ENCODE results near the gene ZNF543. TPM values are rescaled to one million over a fixed set of nuclear protein-coding genes. Genes with fewer than 3 reads are reported as not detected.
A peak's percentile ranks its signal among the peaks of the same experiment; 100 is the strongest.

Gene ZNF543
- total RNA-seq, 4 donors from 2014 or later, result 1.4 to 9.7 (median 4.3) TPM

GRCh38 chr19:57308514-57308913 lies 11.8 kb upstream of the ZNF543 start:
- Histone ChIP-seq H3K27me3 (no peaks in the 10 kb centered on the region), H3K27ac (no peak overlapping the region), H3K36me3 (peaks cover 0 to 4% (median 0%) of the 10 kb centered on the region in 4 donors), H3K4me1 (no peaks in the 10 kb centered on the region), H3K4me3 (no peak overlapping the region), H3K9me3 (no peaks in the 10 kb centered on the region)
- TF ChIP-seq EP300 (IDR thresholded peaks at IDR 0.05; ENCODE audit: low read depth), result no peak
- intact Hi-C loops (cut with DNase I; ENCODE audit: low total_unique reads), result no loop called here
- in situ Hi-C loops (cut with MboI; ENCODE audit: low pct_ligation_motif_present in 1 of 4, low pct_unique_long_range_greater_than_20kb in 1 of 4, low sequenced_read_pairs in 3 of 4), result no loop called here
- no peak for DNase-seq

DNA sequence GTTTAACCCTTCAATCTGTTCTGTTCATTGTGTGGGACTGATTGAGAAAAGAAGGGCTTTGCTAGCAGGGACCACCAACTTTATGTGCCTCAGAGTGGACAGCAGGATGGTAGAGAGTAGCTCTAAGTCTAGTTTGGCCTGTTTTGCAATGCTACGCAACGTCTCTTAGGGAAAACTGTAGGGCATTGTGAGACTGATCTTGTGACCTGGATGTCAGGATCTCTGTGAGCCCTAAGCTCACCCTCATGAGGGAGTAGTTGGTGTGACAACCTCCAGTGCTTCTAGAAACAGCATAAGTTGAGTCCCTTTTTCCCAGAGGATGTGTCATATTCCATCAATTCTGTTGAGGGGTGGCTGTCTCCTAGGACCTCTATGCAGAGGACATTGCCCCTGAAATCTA lies 9.5 kb upstream of the ZNF543 start:
- no peak overlapping the region for H3K4me3 ChIP-seq
- 84% methylated on average over 2 of the region's 2 CpGs; no CpG with 5 or more reads in 1 of the 2 donors for WGBS, 2 donors (ENCODE audit: low coverage in 1 of 2)
- H3K27me3 ChIP-seq, result no peaks in the 10 kb centered on the region
- in situ Hi-C loops (cut with MboI; ENCODE audit: low pct_ligation_motif_present in 1 of 4, low pct_unique_long_range_greater_than_20kb in 1 of 4, low sequenced_read_pairs in 3 of 4) (no loop called here), intact Hi-C loops (cut with DNase I; ENCODE audit: low total_unique reads) (no loop called here)
- no peaks in the 10 kb centered on the region for H3K36me3 ChIP-seq
- H3K4me1 ChIP-seq, result no peaks in the 10 kb centered on the region
- no peak overlapping the region for H3K27ac ChIP-seq
- no peak for DNase-seq
- TF ChIP-seq POLR2AphosphoS5 (IDR thresholded peaks at IDR 0.05), result no peak
- TF ChIP-seq POLR2A (IDR thresholded peaks at IDR 0.05), result no peak
- TF ChIP-seq, protein P1, sequence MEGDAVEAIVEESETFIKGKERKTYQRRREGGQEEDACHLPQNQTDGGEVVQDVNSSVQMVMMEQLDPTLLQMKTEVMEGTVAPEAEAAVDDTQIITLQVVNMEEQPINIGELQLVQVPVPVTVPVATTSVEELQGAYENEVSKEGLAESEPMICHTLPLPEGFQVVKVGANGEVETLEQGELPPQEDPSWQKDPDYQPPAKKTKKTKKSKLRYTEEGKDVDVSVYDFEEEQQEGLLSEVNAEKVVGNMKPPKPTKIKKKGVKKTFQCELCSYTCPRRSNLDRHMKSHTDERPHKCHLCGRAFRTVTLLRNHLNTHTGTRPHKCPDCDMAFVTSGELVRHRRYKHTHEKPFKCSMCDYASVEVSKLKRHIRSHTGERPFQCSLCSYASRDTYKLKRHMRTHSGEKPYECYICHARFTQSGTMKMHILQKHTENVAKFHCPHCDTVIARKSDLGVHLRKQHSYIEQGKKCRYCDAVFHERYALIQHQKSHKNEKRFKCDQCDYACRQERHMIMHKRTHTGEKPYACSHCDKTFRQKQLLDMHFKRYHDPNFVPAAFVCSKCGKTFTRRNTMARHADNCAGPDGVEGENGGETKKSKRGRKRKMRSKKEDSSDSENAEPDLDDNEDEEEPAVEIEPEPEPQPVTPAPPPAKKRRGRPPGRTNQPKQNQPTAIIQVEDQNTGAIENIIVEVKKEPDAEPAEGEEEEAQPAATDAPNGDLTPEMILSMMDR (IDR thresholded peaks at IDR 0.05), result no peak
- TF ChIP-seq EP300 (IDR thresholded peaks at IDR 0.05; ENCODE audit: low read depth), result no peak
- no peaks in the 10 kb centered on the region for H3K9me3 ChIP-seq

GRCh38 chr19:57314146-57314545 lies 6.1 kb upstream of the ZNF543 start:
- Histone ChIP-seq H3K27me3 (peaks cover 18% of the 10 kb centered on the region), H3K4me1 (no peaks in the 10 kb centered on the region), H3K27ac (no peak overlapping the region), H3K9me3 (no peaks in the 10 kb centered on the region), H3K4me3 (no peak overlapping the region), H3K36me3 (no peaks in the 10 kb centered on the region)
- 66 to 76% methylated on average over 2 to 4 of the region's 4 CpGs for WGBS, 2 donors (ENCODE audit: low coverage in 1 of 2)
- intact Hi-C loops (cut with DNase I; ENCODE audit: low total_unique reads), result no loop called here
- TF ChIP-seq POLR2AphosphoS5 (IDR thresholded peaks at IDR 0.05) (no peak), POLR2A (IDR thresholded peaks at IDR 0.05) (no peak), EP300 (IDR thresholded peaks at IDR 0.05; ENCODE audit: low read depth) (no peak)
- TF ChIP-seq, protein P1 (IDR thresholded peaks at IDR 0.05), result no peak
- in situ Hi-C loops (cut with MboI; ENCODE audit: low pct_ligation_motif_present in 1 of 4, low pct_unique_long_range_greater_than_20kb in 1 of 4, low sequenced_read_pairs in 3 of 4), result no loop called here
- no peak for DNase-seq

- WGBS, 2 donors (ENCODE audit: low coverage in 1 of 2), result 36% methylated on average over 29 of the region's 29 CpGs; no CpG with 5 or more reads in 1 of the 2 donors
- in situ Hi-C loops (cut with MboI; ENCODE audit: low pct_ligation_motif_present in 1 of 4, low pct_unique_long_range_greater_than_20kb in 1 of 4, low sequenced_read_pairs in 3 of 4) (no loop called here), intact Hi-C loops (cut with DNase I; ENCODE audit: low total_unique reads) (no loop called here)
- TF ChIP-seq, protein P1 (IDR thresholded peaks at IDR 0.05), result no peak
- TF ChIP-seq EP300 (IDR thresholded peaks at IDR 0.05; ENCODE audit: low read depth), result no peak
- Histone ChIP-seq H3K27me3 (peaks cover 18% of the 10 kb centered on the region), H3K4me1 (peaks cover 5 to 23% (median 17%) of the 10 kb centered on the region in 4 donors), H3K4me3 (peak overlapping the region in 1 of 4 donors; percentile 11), H3K36me3 (no peaks in the 10 kb centered on the region), H3K9me3 (no peaks in the 10 kb centered on the region), H3K27ac (no peak overlapping the region)
- no peak for DNase-seq
Observed at GRCh38 chr19:57317503-57317902, 2.8 kb upstream of the ZNF543 start.

DNA sequence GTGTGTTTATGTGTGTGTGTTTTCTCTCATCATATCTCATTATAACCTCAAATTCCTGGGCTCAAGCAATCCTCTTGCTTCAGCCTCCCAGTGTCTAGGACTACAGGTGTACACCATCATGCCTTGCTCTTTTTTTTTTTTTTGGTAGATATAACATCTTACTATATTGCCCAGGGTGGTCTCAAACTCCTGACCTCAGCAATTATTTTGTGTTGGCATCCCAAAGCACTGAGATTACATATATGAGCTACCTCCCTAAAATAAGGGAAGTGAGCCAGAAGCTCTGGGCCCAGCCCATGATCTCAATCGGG lies 448 bp upstream of the ZNF543 start:
- Histone ChIP-seq H3K4me1 (peaks cover 5 to 23% (median 17%) of the 10 kb centered on the region in 4 donors), H3K9me3 (no peaks in the 10 kb centered on the region), H3K4me3 (peak overlapping the region; percentile 73 to 92 (median 85)), H3K36me3 (peaks cover 0 to 16% (median 6%) of the 10 kb centered on the region in 4 donors), H3K27ac (peak overlapping the region; percentile 84 to 91 (median 88)), H3K27me3 (peaks cover 18% of the 10 kb centered on the region)
- DNase-seq, result no peak
- TF ChIP-seq, protein P1 (IDR thresholded peaks at IDR 0.05), result no peak
- TF ChIP-seq POLR2AphosphoS5 (IDR thresholded peaks at IDR 0.05) (no peak), EP300 (IDR thresholded peaks at IDR 0.05; ENCODE audit: low read depth) (no peak), POLR2A (IDR thresholded peaks at IDR 0.05) (no peak)
- 8% methylated on average over 1 of the region's 1 CpG; no CpG with 5 or more reads in 1 of the 2 donors for WGBS, 2 donors (ENCODE audit: low coverage in 1 of 2)
- in situ Hi-C loops (cut with MboI; ENCODE audit: low pct_ligation_motif_present in 1 of 4, low pct_unique_long_range_greater_than_20kb in 1 of 4, low sequenced_read_pairs in 3 of 4), result no loop called here
- intact Hi-C loops (cut with DNase I; ENCODE audit: low total_unique reads), result no loop called here
